CD14-positive monocyte (primary cell): ENCODE measurements around the gene VWA5A. TPM values are rescaled to one million over a fixed set of nuclear protein-coding genes. Genes with fewer than 3 reads are reported as not detected.

ENCODE experiments used
- DNase-seq, 3 donors: peaks; one replicate each; pipeline ENCODE4 v3.0.0-alpha.2; 2011 to 2022
- H2AFZ ChIP-seq: 2 replicates; pipeline ENCODE4 v1.6.0; 2012; ENCODE audit warnings: mild to moderate bottlenecking, low read depth, low read length, inconsistent platforms; ENCODE audit not compliant: insufficient read depth, poor library complexity, severe bottlenecking
- H3K27ac ChIP-seq, 2 donors: 1 replicate in 1 of 2; 2 replicates in 1 of 2; pipeline ENCODE4 v1.5.1; 2012 to 2013; ENCODE audit warnings: low read length in 2 of 2, control low read depth in 1 of 2, inconsistent platforms in 1 of 2, low read depth in 1 of 2, mild to moderate bottlenecking in 1 of 2
- H3K27me3 ChIP-seq, 2 donors: one replicate each; pipeline versions ENCODE4 v1.6.0 to v1.6.1; 2011 to 2013; ENCODE audit warnings: low read length in 2 of 2; ENCODE audit not compliant: control insufficient read depth in 2 of 2, insufficient read depth in 2 of 2
- H3K36me3 ChIP-seq, 2 donors: replicated peaks in 1 of 2; 1 replicate in 1 of 2; 2 replicates in 1 of 2; pipeline versions ENCODE4 v1.5.1 to v1.6.1; 2012 to 2013; ENCODE audit warnings: low read length in 2 of 2, control low read depth in 1 of 2, inconsistent platforms in 1 of 2, mild to moderate bottlenecking in 1 of 2; ENCODE audit not compliant: insufficient read depth in 2 of 2, control insufficient read depth in 1 of 2
- H3K4me1 ChIP-seq, 2 donors: 1 replicate in 1 of 2; 2 replicates in 1 of 2; pipeline versions ENCODE4 v1.5.1 to v1.6.1; 2012 to 2013; ENCODE audit warnings: low read length in 2 of 2, control low read depth in 1 of 2, inconsistent platforms in 1 of 2, mild to moderate bottlenecking in 1 of 2, moderate library complexity in 1 of 2; ENCODE audit not compliant: insufficient read depth in 2 of 2, control insufficient read depth in 1 of 2
- H3K4me2 ChIP-seq: replicated peaks from 2 replicates; pipeline ENCODE3; 2012; ENCODE audit warnings: low read length, moderate library complexity, mild to moderate bottlenecking; ENCODE audit not compliant: poor library complexity, severe bottlenecking; ENCODE audit errors: extremely low read depth
- H3K4me3 ChIP-seq, 3 experiments: fragments of 200-600 bp in 1 of 3; sonication (generic) in 1 of 3; replicated peaks in 1 of 3; 1 replicate in 2 of 3; 2 replicates in 1 of 3; pipeline ENCODE4 v1.5.1; 2011 to 2013; ENCODE audit warnings: low read length in 3 of 3, mild to moderate bottlenecking in 3 of 3, control low read depth in 2 of 3, low read depth in 2 of 3, inconsistent platforms in 1 of 3, moderate library complexity in 1 of 3
- H3K79me2 ChIP-seq: 2 replicates; pipeline ENCODE4 v1.6.0; 2012; ENCODE audit warnings: mild to moderate bottlenecking, control low read depth, inconsistent platforms, low read length, moderate library complexity; ENCODE audit not compliant: insufficient read depth
- H3K9ac ChIP-seq: 2 replicates; pipeline ENCODE4 v1.6.0; 2017; ENCODE audit warnings: low read length, mild to moderate bottlenecking; ENCODE audit not compliant: insufficient read depth, poor library complexity, severe bottlenecking
- H3K9me3 ChIP-seq, 2 donors: replicated peaks in 1 of 2; 1 replicate in 1 of 2; 2 replicates in 1 of 2; pipeline versions ENCODE4 v1.5.1 to v1.6.1; 2012 to 2013; ENCODE audit warnings: low read length in 2 of 2, control low read depth in 1 of 2; ENCODE audit not compliant: control insufficient read depth in 1 of 2, insufficient read depth in 1 of 2
- H4K20me1 ChIP-seq: 2 replicates; pipeline ENCODE4 v1.6.0; 2012; ENCODE audit warnings: mild to moderate bottlenecking, low read length, control low read depth, moderate library complexity; ENCODE audit not compliant: insufficient read depth
- H3K27ac Mint-ChIP-seq, 7 donors: one replicate each; pipeline ENCODE4 v1.8.0; 2020; ENCODE audit warnings: mild to moderate bottlenecking in 7 of 7, mixed read lengths in 7 of 7, moderate library complexity in 6 of 7, inconsistent platforms in 2 of 7
- H3K27me3 Mint-ChIP-seq, 3 donors: one replicate each; pipeline ENCODE4 v1.8.0; 2021 to 2022; ENCODE audit warnings: low read depth in 3 of 3, mild to moderate bottlenecking in 3 of 3, mixed read lengths in 3 of 3, moderate library complexity in 3 of 3, inconsistent platforms in 1 of 3
- H3K36me3 Mint-ChIP-seq, 2 donors: one replicate each; pipeline ENCODE4 v1.8.0; 2020; ENCODE audit warnings: mixed read lengths in 2 of 2, inconsistent platforms in 1 of 2, mild to moderate bottlenecking in 1 of 2
- H3K4me1 Mint-ChIP-seq: one replicate; pipeline ENCODE4 v1.8.0; 2020; ENCODE audit warnings: mild to moderate bottlenecking, mixed read lengths
- H3K4me3 Mint-ChIP-seq, 2 donors: one replicate each; pipeline ENCODE4 v1.8.0; 2020; ENCODE audit warnings: mild to moderate bottlenecking in 2 of 2, mixed read lengths in 2 of 2, moderate library complexity in 1 of 2
- H3K9me3 Mint-ChIP-seq, 7 donors: one replicate each; pipeline ENCODE4 v1.8.0; 2020 to 2022; ENCODE audit warnings: mixed read lengths in 7 of 7, mild to moderate bottlenecking in 6 of 7, moderate library complexity in 6 of 7, inconsistent platforms in 2 of 7
- CTCF ChIP-seq: fragments of 200-600 bp; IDR thresholded peaks from one replicate; pipeline ENCODE4 v1.8.0; 2022; ENCODE audit warnings: antibody characterized with exemption, mild to moderate bottlenecking
- WGBS: methylation state at CpG from one replicate; pipeline ENCODE4 v1.1.5; 2013; ENCODE audit warnings: missing lambda C conversion rate; ENCODE audit not compliant: insufficient coverage; 5-methylcytosine and 5-hydroxymethylcytosine counted together
- intact Hi-C, 2 donors: fragments of 100-400 bp; cut with micrococcal nuclease; formaldehyde crosslinking; loops; one replicate each; pipeline versions ENCODE4 v1.15.0 to v1.15.1; 2023
- polyA plus RNA-seq, 3 donors: library from polyadenylated mRNA; depleted of rRNA in 1 of 3; unstranded in 2 of 3; stranded (reverse) in 1 of 3; fragments of 300-500 nt in 2 of 3; fragments of >200 nt in 1 of 3; fragmentation: Illumina TruSeq in 2 of 3; gene quantifications; 1 replicate in 2 of 3; 2 replicates in 1 of 3; pipeline ENCODE4 v1.2.3, GENCODE V29; 2012 to 2021

VWA5A gene
- polyA plus RNA-seq, 3 donors = 7.6 to 11.2 (median 8.8) TPM

- H3K4me3 Mint-ChIP-seq = no peak within 1 kb of the TSS
- no peaks in the 10 kb centered on the region for H3K4me1 ChIP-seq
- no peak for DNase-seq
- H3K9me3 Mint-ChIP-seq = peaks cover 0 to 2% (median 0%) of the 10 kb centered on the region in 7 donors
- no peak within 1 kb of the TSS for H3K27ac Mint-ChIP-seq
- no peaks in the 10 kb centered on the region for H3K36me3 ChIP-seq
- H3K79me2 ChIP-seq = no peaks in the 10 kb centered on the region
- WGBS = no CpG with 5 or more reads among the region's 3 CpGs
- H3K4me3 ChIP-seq = no peak within 1 kb of the TSS
- H4K20me1 ChIP-seq = no peaks in the 10 kb centered on the region
- peaks cover 0 to 5% (median 1%) of the 10 kb centered on the region in 3 donors for H3K27me3 Mint-ChIP-seq
- no peaks in the 10 kb centered on the region for H3K36me3 Mint-ChIP-seq
- intact Hi-C loops = no loop called here
- no peaks in the 10 kb centered on the region for H3K4me1 Mint-ChIP-seq
- no peaks in the 10 kb centered on the region for H3K27me3 ChIP-seq
- no peak for TF ChIP-seq CTCF
- H3K9ac ChIP-seq = no peak within 1 kb of the TSS
- no peak within 1 kb of the TSS for H3K4me2 ChIP-seq
- no peak within 1 kb of the TSS for H3K27ac ChIP-seq
- H2AFZ ChIP-seq = no peak within 1 kb of the TSS
- H3K9me3 ChIP-seq = no peaks in the 10 kb centered on the region
Observed at GRCh38 chr11:124183068-124183467, 67.8 kb downstream of the VWA5A start, which contains the start of gene OR10D3. OR10D3 (plus strand) TSS chr11:124183345; CDS start chr11:124185270, 1,925 bp downstream.

GRCh38 chr11:124190298-124191139 is 75.3 kb downstream of the VWA5A start:
- H3K9me3 Mint-ChIP-seq = peaks cover 0 to 2% (median 0%) of the 10 kb centered on the region in 7 donors
- no peaks in the 10 kb centered on the region for H3K36me3 ChIP-seq
- H3K4me3 Mint-ChIP-seq = peak overlapping the region in 1 of 2 donors; percentile 36
- no peaks in the 10 kb centered on the region for H3K9me3 ChIP-seq
- peaks cover 14 to 15% of the 10 kb centered on the region in 2 donors for H3K4me1 ChIP-seq
- peaks cover 18% of the 10 kb centered on the region for H3K4me1 Mint-ChIP-seq
- H3K36me3 Mint-ChIP-seq = no peaks in the 10 kb centered on the region
- H4K20me1 ChIP-seq = no peaks in the 10 kb centered on the region
- 100% methylated on average over 1 of the region's 2 CpGs for WGBS
- H3K4me3 ChIP-seq = no peak overlapping the region
- intact Hi-C loops = loop anchor here in 1 of 2 donors (5.0 kb wide), 1 partner anchor 118 kb away; no protein-coding TSS in a partner anchor
- H2AFZ ChIP-seq = peak overlapping the region; percentile 44
- H3K4me2 ChIP-seq = no peak overlapping the region
- H3K27me3 ChIP-seq = no peaks in the 10 kb centered on the region
- H3K79me2 ChIP-seq = no peaks in the 10 kb centered on the region
- peaks cover 1 to 5% (median 5%) of the 10 kb centered on the region in 3 donors for H3K27me3 Mint-ChIP-seq
- H3K27ac ChIP-seq = no peak overlapping the region
- no peak for TF ChIP-seq CTCF
- H3K9ac ChIP-seq = no peak overlapping the region
- H3K27ac Mint-ChIP-seq = peak overlapping the region in 2 of 7 donors; percentile 23 to 36
- DNase-seq = no peak
